Measurements from ENCODE around the gene LIPM.

DNA sequence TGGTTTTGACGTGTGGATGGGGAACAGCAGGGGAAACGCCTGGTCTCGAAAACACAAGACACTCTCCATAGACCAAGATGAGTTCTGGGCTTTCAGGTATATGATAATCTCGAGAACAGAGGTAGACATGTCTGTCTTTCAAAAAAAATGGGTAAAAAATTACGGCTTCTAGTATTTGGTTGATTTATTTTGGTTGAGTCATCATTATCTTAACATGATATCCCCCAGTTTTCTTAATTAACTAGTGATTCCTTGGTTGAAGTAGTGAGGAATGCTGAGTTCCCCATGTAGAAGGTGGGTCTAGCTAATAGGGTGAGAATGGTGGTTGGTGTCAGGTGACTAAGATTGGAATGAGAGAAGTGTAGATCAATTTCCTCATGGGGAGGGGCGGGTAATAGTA lies 10.7 kb downstream of the LIPM start:
- TF ChIP-seq ZNF274 (IDR thresholded peaks at IDR 0.05; ENCODE audit: low read depth, low read length) (no peak), YY1 (IDR thresholded peaks at IDR 0.05; ENCODE audit: insufficient read depth, insufficient read length) (no peak), SUZ12 (IDR thresholded peaks at IDR 0.05; ENCODE audit: extremely low read depth, insufficient read depth, insufficient read length) (no peak)

Measured in NT2/D1 (cell line).